ENCODE measurements around the gene KCNAB1.

The KCNAB1 gene

DNA sequence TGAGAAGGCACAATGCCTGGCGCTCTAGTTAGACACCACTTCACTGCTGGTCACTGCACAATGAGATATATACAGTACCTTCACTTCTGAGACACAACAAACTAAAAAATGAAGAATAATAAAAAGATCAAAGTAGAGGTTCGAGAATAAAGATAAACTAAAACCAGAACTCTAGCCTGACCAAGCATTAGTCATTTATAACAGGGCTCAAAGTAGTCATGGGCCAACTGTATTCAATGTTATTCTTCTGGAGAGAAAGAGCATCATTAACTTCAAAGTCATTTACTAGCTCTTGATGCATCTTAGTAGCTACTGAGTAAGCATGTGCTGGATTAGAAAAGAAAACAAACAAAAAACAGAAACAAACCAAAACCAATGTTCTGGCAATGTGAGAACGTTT, 289.3 kb downstream of the KCNAB1 start:
- H3K27me3 ChIP-seq (ENCODE audit: control insufficient read depth, insufficient read depth, low read length): no peaks in the 10 kb centered on the region
- H3K9ac ChIP-seq (ENCODE audit: low read depth, low read length): no peak overlapping the region
- H3K36me3 ChIP-seq (ENCODE audit: control insufficient read depth, insufficient read depth, low read length): no peaks in the 10 kb centered on the region
- H3K4me1 ChIP-seq (ENCODE audit: control insufficient read depth, insufficient read depth, low read length): peaks cover 6% of the 10 kb centered on the region
- H3K9me3 ChIP-seq (ENCODE audit: control insufficient read depth, insufficient read depth, low read length): no peaks in the 10 kb centered on the region
- no peak overlapping the region for H3K4me3 ChIP-seq (ENCODE audit: low read depth, low read length)

DNA sequence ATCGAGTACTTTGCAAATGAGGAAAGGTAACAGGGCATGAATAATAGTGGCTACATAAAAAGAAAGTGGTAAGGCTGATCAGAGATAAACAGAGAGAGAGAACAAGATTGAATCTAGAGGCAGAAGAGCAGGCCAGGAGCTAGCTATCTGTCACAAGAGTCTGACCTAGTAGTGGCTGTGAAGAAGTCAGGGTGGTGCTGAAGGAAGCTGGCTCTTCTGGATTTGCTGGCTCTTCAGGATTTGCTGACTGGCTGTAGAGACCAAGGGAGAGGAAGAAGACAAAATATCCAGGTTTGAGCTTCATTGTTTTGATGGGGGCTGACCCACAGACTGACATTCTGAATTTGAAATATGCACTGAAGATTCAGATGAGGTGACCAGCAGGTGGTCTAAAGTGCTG, 292.2 kb downstream of the KCNAB1 start:
- Histone ChIP-seq H3K9me3 (ENCODE audit: control insufficient read depth, insufficient read depth, low read length) (no peaks in the 10 kb centered on the region), H3K9ac (ENCODE audit: low read depth, low read length) (no peak overlapping the region), H3K36me3 (ENCODE audit: control insufficient read depth, insufficient read depth, low read length) (no peaks in the 10 kb centered on the region), H3K27me3 (ENCODE audit: control insufficient read depth, insufficient read depth, low read length) (no peaks in the 10 kb centered on the region), H3K4me3 (ENCODE audit: low read depth, low read length) (no peak overlapping the region), H3K4me1 (ENCODE audit: control insufficient read depth, insufficient read depth, low read length) (no peaks in the 10 kb centered on the region)

DNA sequence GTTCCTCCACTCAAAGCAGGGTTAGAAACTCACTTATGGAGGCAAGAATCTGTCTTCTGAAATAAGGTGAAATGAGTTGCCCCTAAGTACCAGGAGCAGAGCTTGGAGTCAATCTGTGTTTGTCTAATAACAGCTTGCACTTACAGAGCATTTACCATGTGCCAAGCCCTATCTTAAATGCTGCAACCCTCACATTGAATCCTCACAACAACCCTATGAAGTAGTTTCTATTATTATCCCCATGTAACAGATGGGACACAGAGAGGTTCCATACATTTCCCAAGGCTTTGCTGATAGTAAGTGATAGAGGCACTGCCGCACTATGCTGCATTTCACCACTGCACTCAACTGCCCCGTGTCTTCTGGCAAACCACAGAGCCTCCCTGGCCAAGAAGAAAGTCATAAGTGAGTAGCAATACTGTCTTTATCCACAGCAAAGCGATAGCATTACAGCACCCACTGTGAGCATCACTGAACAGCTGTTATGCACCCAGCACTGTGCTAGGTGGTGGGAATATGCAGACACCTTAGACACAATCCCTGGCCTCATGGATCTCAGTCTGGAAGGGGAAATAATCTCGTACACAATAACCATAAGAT, 293.0 kb downstream of the KCNAB1 start:
- Histone ChIP-seq H3K9ac (ENCODE audit: low read depth, low read length) (no peak overlapping the region), H3K4me3 (ENCODE audit: low read depth, low read length) (no peak overlapping the region), H3K9me3 (ENCODE audit: control insufficient read depth, insufficient read depth, low read length) (no peaks in the 10 kb centered on the region), H3K36me3 (ENCODE audit: control insufficient read depth, insufficient read depth, low read length) (no peaks in the 10 kb centered on the region), H3K27me3 (ENCODE audit: control insufficient read depth, insufficient read depth, low read length) (no peaks in the 10 kb centered on the region), H3K4me1 (ENCODE audit: control insufficient read depth, insufficient read depth, low read length) (no peaks in the 10 kb centered on the region)

GRCh38 chr3:156416846-156417558, 296.6 kb downstream of the KCNAB1 start:
- Histone ChIP-seq H3K4me1 (ENCODE audit: control insufficient read depth, insufficient read depth, low read length) (no peaks in the 10 kb centered on the region), H3K9me3 (ENCODE audit: control insufficient read depth, insufficient read depth, low read length) (no peaks in the 10 kb centered on the region), H3K4me3 (ENCODE audit: low read depth, low read length) (no peak overlapping the region), H3K9ac (ENCODE audit: low read depth, low read length) (no peak overlapping the region), H3K27me3 (ENCODE audit: control insufficient read depth, insufficient read depth, low read length) (no peaks in the 10 kb centered on the region), H3K36me3 (ENCODE audit: control insufficient read depth, insufficient read depth, low read length) (no peaks in the 10 kb centered on the region)

DNA sequence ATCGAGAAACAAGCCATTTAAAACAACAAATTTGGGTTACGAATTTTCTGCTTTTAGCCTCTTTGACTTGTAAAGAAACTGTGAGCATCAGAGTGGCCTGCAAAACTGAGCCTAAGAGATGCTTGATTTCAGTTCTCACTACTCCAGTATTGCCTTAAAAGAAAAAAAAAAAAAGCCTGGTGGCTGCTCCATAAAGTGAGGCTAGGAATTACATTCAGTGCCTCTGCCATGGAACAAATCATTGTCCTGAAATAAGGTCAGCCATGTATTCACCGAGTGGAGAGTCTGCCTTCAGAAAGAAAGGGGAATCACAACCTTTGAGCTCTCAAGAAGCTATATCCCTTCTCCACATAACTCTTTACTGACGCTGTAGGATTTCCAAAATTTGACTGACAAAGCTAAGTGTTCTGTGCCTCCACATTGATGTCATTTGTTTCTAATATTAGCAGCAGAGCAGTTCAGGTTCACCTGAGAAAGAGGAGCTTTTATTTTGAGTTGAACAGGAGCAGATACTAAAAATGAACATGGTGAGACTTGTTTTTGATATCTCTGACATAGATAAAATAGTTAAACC, 297.3 kb downstream of the KCNAB1 start:
- H3K36me3 ChIP-seq (ENCODE audit: control insufficient read depth, insufficient read depth, low read length): no peaks in the 10 kb centered on the region
- H3K9me3 ChIP-seq (ENCODE audit: control insufficient read depth, insufficient read depth, low read length): no peaks in the 10 kb centered on the region
- H3K4me1 ChIP-seq (ENCODE audit: control insufficient read depth, insufficient read depth, low read length): no peaks in the 10 kb centered on the region
- no peak overlapping the region for H3K9ac ChIP-seq (ENCODE audit: low read depth, low read length)
- H3K4me3 ChIP-seq (ENCODE audit: low read depth, low read length): no peak overlapping the region
- no peaks in the 10 kb centered on the region for H3K27me3 ChIP-seq (ENCODE audit: control insufficient read depth, insufficient read depth, low read length)

DNA sequence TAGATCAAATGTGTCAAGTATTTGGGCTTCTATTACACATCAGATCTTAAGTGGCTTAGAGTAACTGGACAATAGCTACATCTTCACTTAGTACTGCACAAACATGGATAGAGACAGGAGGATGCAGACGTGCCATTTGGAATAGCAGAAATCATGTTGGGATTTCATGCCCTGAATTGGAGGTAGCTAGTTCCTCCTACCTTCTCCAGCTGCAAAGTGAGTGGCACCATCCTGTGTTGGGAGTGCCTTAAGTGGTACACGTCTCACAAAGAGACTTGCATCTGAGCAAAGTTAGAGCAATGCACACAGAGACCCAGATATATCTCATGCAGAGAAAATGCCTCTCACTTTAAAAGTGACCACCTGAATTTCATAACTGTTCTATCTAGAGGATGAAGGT, 298.1 kb downstream of the KCNAB1 start:
- H3K4me3 ChIP-seq (ENCODE audit: low read depth, low read length): no peak overlapping the region

DNA sequence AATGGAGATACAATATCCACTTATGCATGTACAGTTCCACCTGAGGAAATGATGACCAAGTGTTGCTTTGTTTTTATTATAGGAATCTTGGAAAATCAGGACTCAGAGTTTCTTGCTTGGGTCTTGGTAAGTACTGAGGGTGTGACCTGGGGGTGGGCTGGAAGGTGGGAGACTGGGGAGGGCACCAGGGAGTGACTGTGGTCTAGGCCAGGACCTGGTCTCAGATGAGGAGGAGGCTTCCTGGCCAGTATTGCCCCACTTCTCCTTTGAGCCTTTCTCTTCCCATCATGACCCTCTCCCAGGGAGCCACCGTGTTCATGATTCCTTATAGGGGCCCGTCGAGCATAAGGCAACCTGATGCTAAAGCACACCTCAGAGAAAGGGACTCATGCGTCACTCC, 301.2 kb downstream of the KCNAB1 start:
- no peak overlapping the region for H3K9ac ChIP-seq (ENCODE audit: low read depth, low read length)
- H3K4me3 ChIP-seq (ENCODE audit: low read depth, low read length): no peak overlapping the region
- no peaks in the 10 kb centered on the region for H3K36me3 ChIP-seq (ENCODE audit: control insufficient read depth, insufficient read depth, low read length)
- H3K4me1 ChIP-seq (ENCODE audit: control insufficient read depth, insufficient read depth, low read length): no peaks in the 10 kb centered on the region
- H3K9me3 ChIP-seq (ENCODE audit: control insufficient read depth, insufficient read depth, low read length): no peaks in the 10 kb centered on the region
- H3K27me3 ChIP-seq (ENCODE audit: control insufficient read depth, insufficient read depth, low read length): no peaks in the 10 kb centered on the region

More for the DNA sequence above, 298.1 kb downstream of the KCNAB1 start:
- H3K9ac ChIP-seq (ENCODE audit: low read depth, low read length): no peak overlapping the region
- no peaks in the 10 kb centered on the region for H3K36me3 ChIP-seq (ENCODE audit: control insufficient read depth, insufficient read depth, low read length)
- no peaks in the 10 kb centered on the region for H3K4me1 ChIP-seq (ENCODE audit: control insufficient read depth, insufficient read depth, low read length)
- no peaks in the 10 kb centered on the region for H3K27me3 ChIP-seq (ENCODE audit: control insufficient read depth, insufficient read depth, low read length)
- no peaks in the 10 kb centered on the region for H3K9me3 ChIP-seq (ENCODE audit: control insufficient read depth, insufficient read depth, low read length)

DNA sequence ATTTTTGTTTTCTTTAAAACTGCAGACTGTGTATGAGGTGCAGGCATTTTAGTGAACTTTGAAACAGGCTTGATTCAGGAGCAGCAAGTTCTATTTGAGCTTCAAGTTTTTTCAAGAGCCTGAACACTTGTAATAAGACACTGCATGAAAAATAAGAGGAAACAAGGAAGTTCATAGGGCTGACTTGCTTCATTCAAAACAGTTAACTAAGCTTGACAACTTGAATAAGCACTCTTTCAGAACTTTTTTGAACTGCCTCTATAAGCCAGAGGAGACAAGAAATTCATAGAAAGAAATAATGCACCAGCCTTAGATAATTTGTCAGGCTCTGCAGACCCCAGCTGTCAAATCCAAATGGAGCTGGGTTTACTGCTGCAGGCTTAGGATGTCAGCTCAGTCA, 304.4 kb downstream of the KCNAB1 start:
- Histone ChIP-seq H3K36me3 (ENCODE audit: control insufficient read depth, insufficient read depth, low read length) (no peaks in the 10 kb centered on the region), H3K9ac (ENCODE audit: low read depth, low read length) (no peak overlapping the region), H3K4me1 (ENCODE audit: control insufficient read depth, insufficient read depth, low read length) (no peaks in the 10 kb centered on the region), H3K4me3 (ENCODE audit: low read depth, low read length) (no peak overlapping the region), H3K9me3 (ENCODE audit: control insufficient read depth, insufficient read depth, low read length) (no peaks in the 10 kb centered on the region), H3K27me3 (ENCODE audit: control insufficient read depth, insufficient read depth, low read length) (no peaks in the 10 kb centered on the region)

GRCh38 chr3:156425651-156426050, 305.3 kb downstream of the KCNAB1 start:
- Histone ChIP-seq H3K4me3 (ENCODE audit: low read depth, low read length) (no peak overlapping the region), H3K27me3 (ENCODE audit: control insufficient read depth, insufficient read depth, low read length) (no peaks in the 10 kb centered on the region), H3K36me3 (ENCODE audit: control insufficient read depth, insufficient read depth, low read length) (no peaks in the 10 kb centered on the region), H3K9me3 (ENCODE audit: control insufficient read depth, insufficient read depth, low read length) (no peaks in the 10 kb centered on the region), H3K9ac (ENCODE audit: low read depth, low read length) (no peak overlapping the region), H3K4me1 (ENCODE audit: control insufficient read depth, insufficient read depth, low read length) (no peaks in the 10 kb centered on the region)

DNA sequence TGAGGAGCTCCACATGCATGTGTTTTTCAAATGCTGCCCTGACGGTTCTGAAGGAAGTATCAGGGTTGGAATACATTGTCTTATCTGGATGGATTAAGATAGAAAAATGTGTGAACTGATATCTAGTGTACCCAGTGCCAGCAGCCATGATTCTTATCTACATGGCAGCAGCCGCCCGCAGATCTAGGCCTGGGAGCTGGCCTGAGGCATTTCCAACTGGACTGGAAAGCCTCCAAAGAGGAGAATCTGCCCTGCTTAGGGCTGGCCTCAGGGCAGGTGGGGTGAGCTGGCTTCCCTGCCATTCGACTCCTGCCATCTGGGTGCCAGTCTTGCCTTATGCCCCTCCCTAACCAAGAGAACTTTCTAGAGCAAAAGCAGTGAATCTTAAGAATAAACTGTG, 308.7 kb downstream of the KCNAB1 start:
- Histone ChIP-seq H3K4me3 (ENCODE audit: low read depth, low read length) (no peak overlapping the region), H3K36me3 (ENCODE audit: control insufficient read depth, insufficient read depth, low read length) (no peaks in the 10 kb centered on the region), H3K27me3 (ENCODE audit: control insufficient read depth, insufficient read depth, low read length) (no peaks in the 10 kb centered on the region), H3K9ac (ENCODE audit: low read depth, low read length) (no peak overlapping the region), H3K9me3 (ENCODE audit: control insufficient read depth, insufficient read depth, low read length) (no peaks in the 10 kb centered on the region), H3K4me1 (ENCODE audit: control insufficient read depth, insufficient read depth, low read length) (no peaks in the 10 kb centered on the region)

DNA sequence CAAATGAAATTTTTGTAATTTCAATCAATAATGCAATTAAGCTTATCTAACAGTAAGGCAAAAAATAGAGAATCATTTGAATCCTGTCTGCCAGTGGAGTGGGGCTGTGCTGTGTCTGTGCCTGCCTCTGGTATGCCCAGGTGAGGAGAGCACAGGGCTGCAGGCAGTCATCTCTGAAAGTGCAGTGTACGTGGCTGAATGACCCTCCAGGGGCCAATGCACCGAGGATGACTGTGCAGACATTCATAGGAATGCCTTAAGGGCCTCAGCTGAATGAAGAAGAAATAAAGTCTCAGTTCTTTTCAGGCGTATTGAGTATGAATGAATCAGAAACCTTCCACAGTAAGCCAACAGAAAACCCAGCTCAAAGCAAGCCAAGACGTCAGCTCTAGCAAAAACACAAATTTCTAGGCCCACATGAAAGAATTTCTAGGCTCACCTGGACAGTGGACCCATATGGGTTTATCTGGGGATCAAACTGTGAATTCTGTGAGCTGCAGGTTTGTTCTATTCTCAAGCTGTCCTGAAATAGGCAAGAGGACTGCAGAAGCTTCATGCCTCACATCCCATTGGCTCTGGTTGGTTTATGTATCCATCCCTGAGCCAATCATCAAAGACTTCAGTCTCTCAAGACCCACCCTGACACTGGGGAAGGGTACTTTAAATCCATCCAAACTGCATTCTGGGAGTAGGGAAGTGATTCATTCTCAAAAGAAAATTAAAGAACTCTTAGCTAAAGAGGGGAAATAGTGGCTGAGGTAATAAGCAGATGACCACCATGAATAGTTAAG, 311.2 kb downstream of the KCNAB1 start:
- H3K27me3 ChIP-seq (ENCODE audit: control insufficient read depth, insufficient read depth, low read length): no peaks in the 10 kb centered on the region
- no peaks in the 10 kb centered on the region for H3K4me1 ChIP-seq (ENCODE audit: control insufficient read depth, insufficient read depth, low read length)
- no peak overlapping the region for H3K9ac ChIP-seq (ENCODE audit: low read depth, low read length)
- no peaks in the 10 kb centered on the region for H3K36me3 ChIP-seq (ENCODE audit: control insufficient read depth, insufficient read depth, low read length)
- no peak overlapping the region for H3K4me3 ChIP-seq (ENCODE audit: low read depth, low read length)
- no peaks in the 10 kb centered on the region for H3K9me3 ChIP-seq (ENCODE audit: control insufficient read depth, insufficient read depth, low read length)
